GM12878 (cell line): ENCODE data around the gene AXL. TPM values are rescaled to one million over a fixed set of nuclear protein-coding genes. Genes with fewer than 3 reads are reported as not detected.

ENCODE experiments used
- ATAC-seq: fragments of 200-7000 bp; cut with Tn5 transposase; 3 replicates; pipeline ENCODE4 v1.9.1; 2020; ENCODE audit warnings: mild to moderate bottlenecking, moderate library complexity
- BruUV-seq: library from RNA; stranded (reverse); fragments of 400-500 nt; replicated peaks from 2 replicates; lab custom pipeline; 2021; lab: Mats Ljungman, UMichigan
- CTCF ChIA-PET: fragments of 300-600 bp; sonication (Branson Sonifier 250); formaldehyde crosslinking; extraction: SDS; loops from one replicate; lab custom pipeline; 2021; ENCODE audit warnings: inconsistent platforms; lab: Yijun Ruan, JAX
- POLR2A ChIA-PET: fragments of 350-600 bp; formaldehyde crosslinking; extraction: SDS; loops from one replicate; lab custom pipeline; 2021; ENCODE audit warnings: inconsistent platforms; lab: Charles Lee
- RAD21 ChIA-PET: fragments of 300-600 bp; sonication (Branson Sonifier 250); formaldehyde crosslinking; loops from one replicate; lab custom pipeline; 2023; ENCODE audit warnings: antibody characterized with exemption; ENCODE audit not compliant: unreplicated experiment; lab: Charles Lee
- SMC1A ChIA-PET: fragments of 300-600 bp; sonication (Branson Sonifier 250); formaldehyde crosslinking; loops from one replicate; lab custom pipeline; 2023; ENCODE audit not compliant: unreplicated experiment, uncharacterized antibody; lab: Charles Lee
- DNase-seq: peaks from one replicate; pipeline ENCODE4 v3.0.0-alpha.2; 2011; ENCODE audit warnings: low read depth, low spot score
- FAIRE-seq: peaks from 3 replicates; lab custom pipeline; 2011; peaks lifted over from hg19 to GRCh38; lab: Jason Lieb, UNC
- H2AFZ ChIP-seq: 2 replicates; pipeline ENCODE4 v1.6.0; 2011; ENCODE audit warnings: low read depth, low read length, control low read depth; ENCODE audit not compliant: control insufficient read depth
- H3K27ac ChIP-seq: 2 replicates; pipeline ENCODE4 v1.5.1; 2011; ENCODE audit warnings: control low read depth; ENCODE audit not compliant: control insufficient read depth, insufficient read depth
- H3K27me3 ChIP-seq, 2 experiments: replicated peaks in 1 of 2; 2 replicates each; pipeline versions ENCODE4 v1.6.0 to v1.6.1; 2011; ENCODE audit warnings: low read length in 1 of 2; ENCODE audit not compliant: control insufficient read depth in 2 of 2, insufficient read depth in 2 of 2
- H3K36me3 ChIP-seq, 2 experiments: 2 replicates each; pipeline ENCODE4 v1.5.1; 2011; ENCODE audit warnings: low read length in 1 of 2; ENCODE audit not compliant: control insufficient read depth in 2 of 2, insufficient read depth in 2 of 2
- H3K4me1 ChIP-seq: 2 replicates; pipeline ENCODE4 v1.6.1; 2011; ENCODE audit warnings: mild to moderate bottlenecking, low read length, moderate library complexity, mixed read lengths; ENCODE audit not compliant: control insufficient read depth, insufficient read depth
- H3K4me2 ChIP-seq: 2 replicates; pipeline ENCODE4 v1.6.0; 2011; ENCODE audit warnings: control low read depth; ENCODE audit not compliant: control insufficient read depth, insufficient read depth
- H3K4me3 ChIP-seq: fragments of 200-600 bp; sonication (generic); 2 replicates; pipeline ENCODE4 v1.5.1; 2016
- H3K79me2 ChIP-seq: 2 replicates; pipeline ENCODE4 v1.6.0; 2011; ENCODE audit warnings: low read length; ENCODE audit not compliant: control insufficient read depth, insufficient read depth
- H3K9ac ChIP-seq: 2 replicates; pipeline ENCODE4 v1.8.0; 2011; ENCODE audit warnings: low read length, control low read depth, mixed read lengths; ENCODE audit not compliant: control insufficient read depth, insufficient read depth
- H3K9me3 ChIP-seq: replicated peaks from 3 replicates; pipeline ENCODE4 v1.5.1; 2011; ENCODE audit warnings: mild to moderate bottlenecking, low read length; ENCODE audit not compliant: control insufficient read depth, insufficient read depth
- H4K20me1 ChIP-seq: 2 replicates; pipeline ENCODE4 v1.6.0; 2011; ENCODE audit not compliant: control insufficient read depth, insufficient read depth
- ATF7 ChIP-seq: fragments of 450-650 bp; IDR thresholded peaks from 2 replicates; pipeline ENCODE4 v1.6.1; 2016; ENCODE audit warnings: low read depth, mild to moderate bottlenecking
- EGR1 ChIP-seq, 2 experiments: IDR thresholded peaks; 1 replicate in 1 of 2; 2 replicates in 1 of 2; pipeline ENCODE4 v1.6.1; 2011 to 2012; ENCODE audit warnings: low read depth in 2 of 2, low read length in 2 of 2, borderline replicate concordance in 1 of 2, mild to moderate bottlenecking in 1 of 2, moderate library complexity in 1 of 2
- EP300 ChIP-seq, 2 experiments: fragments of 150-350 bp in 1 of 2; IDR thresholded peaks; 2 replicates each; pipeline ENCODE4 v1.6.1; 2011 to 2012; ENCODE audit warnings: low read depth in 2 of 2, low read length in 2 of 2, borderline replicate concordance in 1 of 2, improper control_type of control experiment in 1 of 2, inconsistent platforms in 1 of 2; ENCODE audit not compliant: control insufficient read depth in 1 of 2
- HDGF ChIP-seq: fragments of 450-650 bp; IDR thresholded peaks from 2 replicates; pipeline ENCODE4 v1.6.1; 2016; ENCODE audit warnings: antibody characterized with exemption
- IKZF1 ChIP-seq: fragments of 450-650 bp; conservative IDR thresholded peaks from 2 replicates; pipeline ENCODE4 v1.6.1; 2017; ENCODE audit warnings: antibody characterized with exemption, mild to moderate bottlenecking
- IKZF2 ChIP-seq, 2 experiments: fragments of 450-650 bp; IDR thresholded peaks; 2 replicates each; pipeline ENCODE4 v1.6.1; 2017; ENCODE audit warnings: mild to moderate bottlenecking in 2 of 2, moderate library complexity in 2 of 2
- IRF4 ChIP-seq: IDR thresholded peaks from 2 replicates; pipeline ENCODE4 v1.6.1; 2011; ENCODE audit warnings: low read depth, low read length
- JUNB ChIP-seq: IDR thresholded peaks from 2 replicates; pipeline ENCODE4 v1.6.1; 2016; ENCODE audit warnings: antibody characterized with exemption, mild to moderate bottlenecking
- MTA2 ChIP-seq: fragments of 450-650 bp; IDR thresholded peaks from 2 replicates; pipeline ENCODE4 v1.6.1; 2016; ENCODE audit warnings: low read depth, mild to moderate bottlenecking, moderate library complexity
- RBBP5 ChIP-seq: fragments of 200-600 bp; sonication (generic); conservative IDR thresholded peaks from 2 replicates; pipeline ENCODE4 v1.6.1; 2016
- RUNX3 ChIP-seq: IDR thresholded peaks from 2 replicates; pipeline ENCODE4 v1.6.1; 2012; ENCODE audit warnings: low read length, inconsistent platforms
- SMARCA5 ChIP-seq: fragments of 450-650 bp; IDR thresholded peaks from 2 replicates; pipeline ENCODE4 v1.6.1; 2017; ENCODE audit warnings: mild to moderate bottlenecking
- SP1 ChIP-seq: IDR thresholded peaks from one replicate; pipeline ENCODE4 v1.6.1; 2011; ENCODE audit warnings: low read depth, low read length
- SREBF2 ChIP-seq: IDR thresholded peaks from 2 replicates; pipeline ENCODE4 v1.6.1; 2012; ENCODE audit warnings: mild to moderate bottlenecking, low read length
- YBX1 ChIP-seq: fragments of 450-650 bp; IDR thresholded peaks from 2 replicates; pipeline ENCODE4 v1.6.1; 2016; ENCODE audit warnings: antibody characterized with exemption
- WGBS: methylation state at CpG from one replicate; pipeline ENCODE4 v1.1.6; 2016; ENCODE audit warnings: low lambda C conversion rate; ENCODE audit not compliant: insufficient replicate concordance, insufficient coverage; ENCODE audit errors: missing lambda C conversion rate; 5-methylcytosine and 5-hydroxymethylcytosine counted together
- in situ Hi-C: fragments of 300-500 bp; cut with MboI; formaldehyde crosslinking; loops from 9 replicates; pipeline ENCODE4 v1.14.3; 2018; ENCODE audit warnings: mixed read lengths
- intact Hi-C: fragments of 100-400 bp; cut with micrococcal nuclease; formaldehyde crosslinking; loops from one replicate; pipeline ENCODE4 v1.14.2; 2022; ENCODE audit not compliant: unreplicated experiment
- polyA plus RNA-seq, 11 experiments: library from polyadenylated mRNA; depleted of rRNA in 4 of 11; unstranded in 6 of 11; stranded (reverse) in 5 of 11; fragments of >200 nt; fragmentation: Nextera tagmentation in 4 of 11; fragmentation: Illumina TruSeq in 1 of 11; extraction: Ambion mirVana in 4 of 11; extraction: Trizol in 1 of 11; gene quantifications; 1 replicate in 1 of 11; 2 replicates in 10 of 11; pipeline versions ENCODE4 v1.2.1 to v1.2.3, GENCODE V29; 2011 to 2016; ENCODE audit warnings: inconsistent platforms in 2 of 11, missing spikeins in 2 of 11, low read depth in 1 of 11
- total RNA-seq, 4 experiments: library from RNA; depleted of rRNA in 3 of 4; stranded (reverse); fragments of >200 nt in 3 of 4; fragmentation: Illumina TruSeq in 1 of 4; extraction: Trizol in 1 of 4; gene quantifications; 2 replicates each; pipeline versions ENCODE4 v1.2.1 to v1.2.3, GENCODE V29; 2013 to 2021
- TF ChIP-seq, protein P1 (sequence below): fragments of 450-650 bp; IDR thresholded peaks from 2 replicates; pipeline ENCODE4 v1.6.1; 2017; ENCODE audit warnings: mild to moderate bottlenecking, moderate library complexity
- TF ChIP-seq, protein P2 (sequence below): fragments of 450-650 bp; IDR thresholded peaks from 2 replicates; pipeline ENCODE4 v1.6.1; 2017; ENCODE audit warnings: antibody characterized with exemption, mild to moderate bottlenecking, moderate library complexity

The AXL gene
- total and polyA plus RNA-seq, 10 of the 15 experiments (the other 5 are each of a cell fraction or from before 2014, with no cell fraction given), result under 0.01 to 0.33 (median 0.07) TPM; not detected in 4

DNA sequence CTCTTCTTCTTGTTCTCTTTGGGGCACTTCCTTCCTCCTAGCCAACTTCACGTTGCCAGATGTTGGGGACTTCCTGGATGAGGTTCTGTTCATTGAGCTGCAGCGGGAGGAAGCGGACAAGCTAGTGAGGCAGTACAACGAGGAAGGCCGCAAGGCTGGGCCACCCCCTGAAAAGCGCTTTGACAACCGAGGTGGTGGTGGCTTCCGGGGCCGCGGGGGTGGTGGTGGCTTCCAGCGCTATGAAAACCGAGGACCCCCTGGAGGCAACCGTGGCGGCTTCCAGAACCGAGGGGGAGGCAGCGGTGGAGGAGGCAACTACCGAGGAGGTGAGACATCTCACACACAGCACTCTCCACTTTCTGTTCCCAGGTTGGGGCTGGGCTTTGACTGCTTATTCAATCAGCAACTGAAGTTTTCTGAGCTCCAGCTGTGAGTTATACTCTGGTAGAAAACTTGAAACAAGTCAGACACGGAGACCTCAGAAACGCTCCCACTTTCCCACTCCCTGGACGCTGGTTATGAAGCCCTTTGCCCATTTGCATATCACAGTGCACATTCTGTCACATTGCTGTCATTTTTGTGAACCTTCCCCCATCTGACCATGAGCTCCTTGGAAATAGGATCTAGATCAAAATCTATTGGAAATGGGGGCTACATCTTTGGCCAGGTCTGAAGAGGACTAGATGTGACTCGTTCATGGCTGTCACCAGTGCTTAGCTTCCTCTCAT, 83.8 kb downstream of the AXL start:
- H3K4me1 ChIP-seq, result peaks cover 56% of the 10 kb centered on the region
- H3K4me3 ChIP-seq, result no peak overlapping the region; the same call in 1 of the 2 replicates
- 38% methylated on average over 21 of the region's 21 CpGs for WGBS
- no peaks in the 10 kb centered on the region for H3K9me3 ChIP-seq
- intact Hi-C loops (no loop called here), in situ Hi-C loops (no loop called here)
- H3K27me3 ChIP-seq, result no peaks in the 10 kb centered on the region
- CTCF ChIA-PET, result interaction anchor here (0.6 to 1.7 kb wide), 9 partner anchors 14 to 826 kb away, joined by 3 to 6 read pairs (median 4); partner anchors contain the start of gene HNRNPUL1
- H3K4me2 ChIP-seq, result peak overlapping the region; percentile 71
- RAD21 ChIA-PET, result interaction anchor here (0.7 to 3.6 kb wide), 11 partner anchors 10 to 656 kb away, joined by 3 to 28 read pairs (median 5); partner anchors contain the start of gene HNRNPUL1
- no peaks in the 10 kb centered on the region for H4K20me1 ChIP-seq
- peaks cover 9% of the 10 kb centered on the region for H3K79me2 ChIP-seq
- H3K27ac ChIP-seq, result peak overlapping the region; percentile 79
- H3K9ac ChIP-seq, result peak overlapping the region; percentile 19; the same call in 1 of the 2 replicates
- POLR2A ChIA-PET, result interaction anchor here (0.6 to 2.0 kb wide), 11 partner anchors 21 to 1456 kb away, joined by 3 to 10 read pairs (median 5); partner anchors contain the start of genes B9D2, FBL and HNRNPUL1
- peak; percentile 62 for FAIRE-seq
- peaks cover 40 to 59% of the 10 kb centered on the region in 2 experiments for H3K36me3 ChIP-seq
- peak; percentile 65 for ATAC-seq
- BruUV-seq, result no TSS peak
- SMC1A ChIA-PET, result interaction anchor here (0.7 to 1.7 kb wide), 10 partner anchors 13 to 1019 kb away, joined by 3 to 8 read pairs (median 4); partner anchors contain the start of gene B9D2
- no peak overlapping the region for H2AFZ ChIP-seq
- DNase-seq, result peak; percentile 47
- TF ChIP-seq, protein P1, sequence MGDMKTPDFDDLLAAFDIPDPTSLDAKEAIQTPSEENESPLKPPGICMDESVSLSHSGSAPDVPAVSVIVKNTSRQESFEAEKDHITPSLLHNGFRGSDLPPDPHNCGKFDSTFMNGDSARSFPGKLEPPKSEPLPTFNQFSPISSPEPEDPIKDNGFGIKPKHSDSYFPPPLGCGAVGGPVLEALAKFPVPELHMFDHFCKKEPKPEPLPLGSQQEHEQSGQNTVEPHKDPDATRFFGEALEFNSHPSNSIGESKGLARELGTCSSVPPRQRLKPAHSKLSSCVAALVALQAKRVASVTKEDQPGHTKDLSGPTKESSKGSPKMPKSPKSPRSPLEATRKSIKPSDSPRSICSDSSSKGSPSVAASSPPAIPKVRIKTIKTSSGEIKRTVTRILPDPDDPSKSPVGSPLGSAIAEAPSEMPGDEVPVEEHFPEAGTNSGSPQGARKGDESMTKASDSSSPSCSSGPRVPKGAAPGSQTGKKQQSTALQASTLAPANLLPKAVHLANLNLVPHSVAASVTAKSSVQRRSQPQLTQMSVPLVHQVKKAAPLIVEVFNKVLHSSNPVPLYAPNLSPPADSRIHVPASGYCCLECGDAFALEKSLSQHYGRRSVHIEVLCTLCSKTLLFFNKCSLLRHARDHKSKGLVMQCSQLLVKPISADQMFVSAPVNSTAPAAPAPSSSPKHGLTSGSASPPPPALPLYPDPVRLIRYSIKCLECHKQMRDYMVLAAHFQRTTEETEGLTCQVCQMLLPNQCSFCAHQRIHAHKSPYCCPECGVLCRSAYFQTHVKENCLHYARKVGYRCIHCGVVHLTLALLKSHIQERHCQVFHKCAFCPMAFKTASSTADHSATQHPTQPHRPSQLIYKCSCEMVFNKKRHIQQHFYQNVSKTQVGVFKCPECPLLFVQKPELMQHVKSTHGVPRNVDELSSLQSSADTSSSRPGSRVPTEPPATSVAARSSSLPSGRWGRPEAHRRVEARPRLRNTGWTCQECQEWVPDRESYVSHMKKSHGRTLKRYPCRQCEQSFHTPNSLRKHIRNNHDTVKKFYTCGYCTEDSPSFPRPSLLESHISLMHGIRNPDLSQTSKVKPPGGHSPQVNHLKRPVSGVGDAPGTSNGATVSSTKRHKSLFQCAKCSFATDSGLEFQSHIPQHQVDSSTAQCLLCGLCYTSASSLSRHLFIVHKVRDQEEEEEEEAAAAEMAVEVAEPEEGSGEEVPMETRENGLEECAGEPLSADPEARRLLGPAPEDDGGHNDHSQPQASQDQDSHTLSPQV, result no peak
- TF ChIP-seq EGR1 (IDR thresholded peaks at IDR 0.05; ENCODE audit: borderline replicate concordance in 1 of 2, low read depth in 2 of 2, low read length in 2 of 2), result peak in 1 of 2 experiments; percentile 85; a peak in 1 of 3 replicates
- no peak for TF ChIP-seq RBBP5
- TF ChIP-seq ATF7, result 0 out of 2 replicates have a peak, but pooled peaks have one; percentile 33
- TF ChIP-seq JUNB, result peak; percentile 19; the same call in 1 of the 2 replicates
- TF ChIP-seq HDGF, result 0 out of 2 replicates have a peak, but pooled peaks have one; percentile 23
- peak; percentile 77 for TF ChIP-seq IKZF1
- no peak for TF ChIP-seq YBX1
- peak; percentile 65 to 69; a peak in 1 of 4 replicates for TF ChIP-seq IKZF2 (IDR thresholded peaks at IDR 0.05)
- no peak for TF ChIP-seq SREBF2
- 0 out of 2 replicates have a peak, but pooled peaks have one; percentile 26 for TF ChIP-seq RUNX3
- TF ChIP-seq EP300 (IDR thresholded peaks at IDR 0.05; ENCODE audit: borderline replicate concordance in 1 of 2, control insufficient read depth in 1 of 2, low read depth in 2 of 2, low read length in 2 of 2), result no peak
- 0 out of 2 replicates have a peak, but pooled peaks have one; percentile 18 for TF ChIP-seq MTA2
- TF ChIP-seq SMARCA5, result peak; percentile 67
- TF ChIP-seq, protein P2, sequence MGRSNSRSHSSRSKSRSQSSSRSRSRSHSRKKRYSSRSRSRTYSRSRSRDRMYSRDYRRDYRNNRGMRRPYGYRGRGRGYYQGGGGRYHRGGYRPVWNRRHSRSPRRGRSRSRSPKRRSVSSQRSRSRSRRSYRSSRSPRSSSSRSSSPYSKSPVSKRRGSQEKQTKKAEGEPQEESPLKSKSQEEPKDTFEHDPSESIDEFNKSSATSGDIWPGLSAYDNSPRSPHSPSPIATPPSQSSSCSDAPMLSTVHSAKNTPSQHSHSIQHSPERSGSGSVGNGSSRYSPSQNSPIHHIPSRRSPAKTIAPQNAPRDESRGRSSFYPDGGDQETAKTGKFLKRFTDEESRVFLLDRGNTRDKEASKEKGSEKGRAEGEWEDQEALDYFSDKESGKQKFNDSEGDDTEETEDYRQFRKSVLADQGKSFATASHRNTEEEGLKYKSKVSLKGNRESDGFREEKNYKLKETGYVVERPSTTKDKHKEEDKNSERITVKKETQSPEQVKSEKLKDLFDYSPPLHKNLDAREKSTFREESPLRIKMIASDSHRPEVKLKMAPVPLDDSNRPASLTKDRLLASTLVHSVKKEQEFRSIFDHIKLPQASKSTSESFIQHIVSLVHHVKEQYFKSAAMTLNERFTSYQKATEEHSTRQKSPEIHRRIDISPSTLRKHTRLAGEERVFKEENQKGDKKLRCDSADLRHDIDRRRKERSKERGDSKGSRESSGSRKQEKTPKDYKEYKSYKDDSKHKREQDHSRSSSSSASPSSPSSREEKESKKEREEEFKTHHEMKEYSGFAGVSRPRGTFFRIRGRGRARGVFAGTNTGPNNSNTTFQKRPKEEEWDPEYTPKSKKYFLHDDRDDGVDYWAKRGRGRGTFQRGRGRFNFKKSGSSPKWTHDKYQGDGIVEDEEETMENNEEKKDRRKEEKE, result no peak
- TF ChIP-seq SP1, result peak; percentile 6
- TF ChIP-seq IRF4, result 0 out of 2 replicates have a peak, but pooled peaks have one; percentile 35
